Measurements from ENCODE around the gene IL13RA2.

Gene IL13RA2, protein sequence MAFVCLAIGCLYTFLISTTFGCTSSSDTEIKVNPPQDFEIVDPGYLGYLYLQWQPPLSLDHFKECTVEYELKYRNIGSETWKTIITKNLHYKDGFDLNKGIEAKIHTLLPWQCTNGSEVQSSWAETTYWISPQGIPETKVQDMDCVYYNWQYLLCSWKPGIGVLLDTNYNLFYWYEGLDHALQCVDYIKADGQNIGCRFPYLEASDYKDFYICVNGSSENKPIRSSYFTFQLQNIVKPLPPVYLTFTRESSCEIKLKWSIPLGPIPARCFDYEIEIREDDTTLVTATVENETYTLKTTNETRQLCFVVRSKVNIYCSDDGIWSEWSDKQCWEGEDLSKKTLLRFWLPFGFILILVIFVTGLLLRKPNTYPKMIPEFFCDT

DNA sequence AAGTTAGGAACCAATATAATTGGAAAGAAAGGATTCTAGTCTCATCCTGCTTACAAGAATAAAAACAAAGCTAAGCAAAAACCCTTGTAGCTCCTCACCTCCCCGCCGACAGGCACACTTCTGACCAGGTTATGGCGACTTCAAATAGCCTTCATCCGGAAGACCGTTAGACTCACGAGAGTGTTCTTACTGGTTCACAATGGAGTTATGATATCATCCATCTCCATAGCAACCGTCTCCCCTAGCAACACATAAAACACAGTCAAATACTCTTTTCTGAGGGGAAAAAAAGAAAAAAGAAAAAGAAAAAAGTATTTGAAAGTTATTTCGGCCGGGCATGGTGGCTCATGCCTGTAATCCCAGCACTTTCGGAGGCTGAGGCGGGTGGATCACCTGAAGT lies at the start of gene IL13RA2:
IL13RA2 (minus strand) TSS at position 162 of the 400 bp plus-strand sequence. CDS start 347 bp downstream, outside the sequence.
- no peak for DNase-seq

DNA sequence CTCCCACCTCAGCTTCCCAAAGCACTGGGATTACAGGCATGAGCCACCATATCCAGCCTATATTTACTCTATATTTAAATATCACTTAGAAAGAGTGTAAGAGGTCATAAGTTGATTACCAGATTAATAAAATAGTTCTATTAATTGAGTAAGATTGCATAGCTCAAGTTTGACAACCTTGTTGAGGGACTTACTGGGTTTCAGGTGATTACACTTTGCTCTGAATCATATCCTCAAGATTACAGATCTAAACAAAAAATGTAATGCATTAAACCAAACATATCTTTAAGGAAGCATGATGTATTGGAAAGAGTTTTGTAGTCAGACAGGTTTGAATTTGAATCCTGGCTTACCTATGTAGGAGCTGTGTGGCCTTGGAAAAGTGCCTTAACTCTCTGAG lies 47.9 kb upstream of the IL13RA2 start:
- no peak for DNase-seq

DNA sequence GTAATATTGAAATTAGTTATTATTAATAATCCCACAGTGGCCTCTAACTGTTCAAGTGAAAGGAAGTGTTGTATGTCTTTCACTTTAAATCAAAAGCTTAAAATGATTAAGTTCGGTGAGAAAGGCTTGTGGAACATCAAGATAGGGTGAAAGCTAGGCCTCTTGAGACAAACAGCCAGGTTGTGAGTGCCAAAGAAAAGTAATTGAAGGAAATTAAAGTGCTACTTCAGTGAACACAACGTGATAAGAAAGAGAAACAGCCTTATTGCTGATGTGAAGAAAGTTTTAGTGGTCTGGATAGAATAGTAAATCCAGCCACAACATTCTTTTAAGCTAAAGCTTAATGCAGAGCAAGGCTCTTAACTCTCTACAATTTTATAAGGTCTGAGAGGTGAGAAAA lies 42.6 kb upstream of the IL13RA2 start:
- no peak for DNase-seq

DNA sequence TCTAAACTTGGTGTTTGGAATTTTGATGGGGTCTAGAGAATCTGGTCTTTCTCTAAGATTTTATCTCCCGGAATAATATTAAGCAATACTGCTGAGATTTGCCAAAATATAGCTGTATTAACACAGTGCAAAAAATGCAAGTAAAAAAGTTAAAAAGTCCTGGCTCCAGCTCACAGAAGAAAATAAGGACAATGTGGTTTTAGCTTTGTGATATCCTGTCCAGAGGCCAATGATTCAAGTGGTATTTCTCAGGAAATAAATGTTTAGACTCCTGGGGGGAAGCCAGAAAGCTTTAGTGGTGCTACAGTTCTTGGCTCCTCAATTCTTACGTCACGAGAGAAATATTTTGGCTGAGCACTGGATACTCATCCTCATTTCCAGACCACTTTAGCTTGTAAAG lies 40.9 kb upstream of the IL13RA2 start:
- DNase-seq, result no peak

DNA sequence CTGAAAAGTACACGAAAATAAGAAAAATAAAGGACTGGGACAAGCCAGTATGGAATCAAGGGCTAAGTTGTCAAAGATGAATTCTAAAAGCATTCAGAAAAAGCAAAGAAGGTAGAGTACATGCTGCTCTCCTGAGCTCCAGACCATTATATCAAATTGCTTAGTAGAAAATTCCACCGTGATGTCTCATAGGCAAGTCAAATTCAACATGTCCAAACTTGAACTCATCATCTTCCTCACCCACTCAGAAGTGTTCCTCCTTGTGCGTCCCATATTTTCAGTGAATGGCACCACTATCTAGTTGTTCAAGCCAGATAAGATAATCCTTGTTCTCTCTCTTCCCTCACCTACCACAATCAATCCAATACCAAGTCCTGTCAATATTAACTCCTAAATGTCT lies 37.5 kb upstream of the IL13RA2 start:
- DNase-seq, result no peak

DNA sequence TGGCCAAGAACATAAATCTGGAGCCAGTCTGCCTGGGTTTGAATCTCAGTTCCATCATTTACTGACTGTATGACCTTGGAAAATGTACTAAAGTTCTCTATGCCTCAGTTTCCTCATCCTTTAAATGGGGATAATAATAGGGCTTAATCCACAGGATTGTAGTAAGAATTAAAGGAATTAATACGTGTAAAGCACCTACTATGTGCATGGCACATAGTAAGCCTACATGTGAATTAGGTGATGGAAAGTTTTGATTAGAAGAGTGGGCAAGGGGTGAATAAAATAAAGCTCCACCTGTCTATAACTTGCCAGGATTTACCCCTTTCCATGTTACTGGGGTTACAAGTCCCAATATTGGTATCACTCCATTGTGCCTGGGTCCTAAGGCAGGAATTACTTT lies 35.8 kb upstream of the IL13RA2 start:
- no peak for DNase-seq

DNA sequence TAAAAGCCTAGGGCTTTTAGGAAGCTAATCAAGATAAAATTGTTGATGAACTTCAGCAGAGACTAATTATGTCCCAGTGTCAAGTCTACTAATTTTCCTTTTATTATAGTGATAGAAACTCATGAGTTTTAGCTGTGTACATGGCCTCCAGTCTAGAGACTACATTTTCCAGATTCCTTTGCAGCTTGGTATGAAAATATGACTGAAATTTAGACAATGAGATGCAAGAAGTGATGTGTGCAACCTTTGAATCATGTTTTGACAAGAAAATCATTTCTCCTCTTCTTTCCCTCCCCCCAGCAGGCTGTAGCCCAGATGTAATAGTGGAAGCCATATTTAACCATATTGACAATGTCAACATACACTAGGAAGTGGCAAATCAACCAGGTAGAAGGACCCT lies 30.3 kb upstream of the IL13RA2 start:
- no peak for DNase-seq

DNA sequence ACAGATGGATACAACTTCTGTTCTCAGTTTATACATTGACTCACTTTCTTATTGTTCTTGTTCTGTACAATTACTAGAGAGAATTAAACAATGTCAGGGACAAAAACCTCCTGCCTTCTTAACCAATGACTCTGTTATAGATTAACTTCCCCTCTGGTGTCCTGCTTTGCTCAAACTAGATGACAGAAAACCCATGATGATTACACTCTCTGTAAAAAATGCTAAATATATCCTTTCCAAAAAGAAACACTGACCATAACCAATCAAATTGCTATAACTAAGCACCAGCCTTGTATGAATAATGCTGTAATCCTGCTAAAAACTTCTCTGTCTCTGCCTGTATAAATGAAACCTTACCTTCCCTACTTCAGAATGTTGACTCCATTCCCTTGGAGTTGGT lies 29.8 kb upstream of the IL13RA2 start:
- no peak for DNase-seq

DNA sequence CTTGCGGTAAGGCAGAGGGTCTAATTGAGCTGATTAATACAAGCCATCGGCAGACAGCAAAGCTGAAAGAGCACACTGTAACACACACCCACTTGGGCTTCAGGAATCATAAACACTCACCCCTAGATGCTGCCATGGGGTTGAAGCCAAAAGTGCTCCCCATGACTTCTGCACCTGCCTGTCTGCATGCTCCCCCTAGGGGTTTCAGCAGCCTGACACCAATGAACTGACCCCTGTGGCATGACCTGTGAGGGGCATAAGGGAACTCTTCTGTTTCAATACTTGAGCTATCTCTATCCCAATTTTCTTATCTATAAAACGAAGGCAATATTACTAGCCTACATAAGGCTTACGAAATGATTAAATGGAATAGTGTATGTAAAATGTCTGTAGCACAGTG lies 23.0 kb upstream of the IL13RA2 start:
- no peak for DNase-seq

DNA sequence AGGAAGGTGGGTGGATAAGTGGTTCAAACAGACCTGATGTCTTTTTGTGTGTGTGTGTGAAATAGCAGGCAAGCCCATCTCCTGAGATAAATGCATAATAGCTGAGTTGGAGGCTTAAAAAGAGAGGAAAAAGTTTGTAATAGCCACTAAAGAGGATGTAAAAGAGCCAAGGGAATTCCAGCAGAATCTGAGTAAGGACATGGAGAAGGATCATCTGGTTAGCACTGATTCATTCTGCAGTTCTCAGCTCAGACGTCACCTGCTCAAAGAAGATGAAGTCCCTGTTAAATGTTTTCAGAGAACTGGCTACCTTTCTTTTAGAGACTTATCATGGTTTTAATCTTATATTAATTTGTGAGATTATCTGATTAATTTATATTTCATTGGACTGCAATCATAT lies 21.0 kb upstream of the IL13RA2 start:
- no peak for DNase-seq

DNA sequence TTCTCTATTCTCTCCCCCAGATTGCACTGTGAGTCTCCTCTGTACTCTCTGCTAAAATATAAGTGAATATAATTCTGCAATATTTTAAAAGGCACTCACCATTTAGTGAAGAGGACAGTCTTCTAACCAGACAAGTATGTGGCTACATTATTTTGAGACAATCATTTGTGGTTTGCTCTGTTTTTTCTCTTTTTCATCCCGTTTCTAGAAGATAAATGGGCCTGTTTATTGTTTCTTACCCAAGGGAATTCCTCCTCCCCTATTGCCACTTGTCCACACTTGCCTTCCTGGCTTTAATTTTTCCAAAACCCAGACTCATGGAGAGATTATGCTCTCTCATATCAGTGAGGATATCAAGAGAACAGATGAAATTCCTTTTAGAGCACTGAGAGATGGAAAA lies 18.6 kb upstream of the IL13RA2 start:
- no peak for DNase-seq

DNA sequence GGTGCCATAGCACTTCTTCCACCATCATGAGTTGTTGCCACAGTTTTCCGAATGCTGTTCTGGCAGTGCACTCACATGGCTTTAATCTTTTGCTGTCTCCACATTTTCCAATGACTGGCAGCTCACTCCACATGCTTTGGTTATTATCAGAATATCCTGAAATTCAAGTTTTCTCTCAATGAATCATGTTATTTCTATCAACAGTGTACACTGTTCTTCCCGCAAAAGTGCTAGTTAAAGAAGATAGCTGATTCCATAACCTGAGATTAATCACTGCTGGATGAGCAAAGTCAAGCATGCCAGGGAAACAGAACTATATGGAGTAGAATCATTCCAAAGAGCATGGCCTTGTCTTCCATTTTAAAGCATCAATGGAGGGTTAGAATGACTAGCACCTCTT lies 14.6 kb upstream of the IL13RA2 start:
- DNase-seq, result no peak

DNA sequence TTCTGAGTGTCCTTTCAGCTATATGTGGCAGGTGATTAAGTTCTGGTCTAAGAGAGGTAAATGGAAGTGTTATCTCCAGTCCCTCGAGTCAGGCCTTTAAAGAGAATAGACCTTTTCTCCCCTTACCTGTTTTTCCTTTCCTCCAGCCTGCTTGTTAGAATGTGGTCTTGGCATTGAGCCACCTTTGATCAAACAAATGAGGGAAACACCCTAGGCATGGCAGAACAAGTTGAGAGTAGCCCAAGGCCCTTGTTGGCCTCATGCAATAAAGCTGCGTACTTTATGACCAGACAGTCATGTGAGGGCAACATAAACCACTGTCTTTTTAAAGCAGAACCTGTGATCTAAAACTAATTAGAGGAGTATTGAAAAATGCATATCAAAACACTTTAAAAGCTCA lies 13.2 kb upstream of the IL13RA2 start:
- DNase-seq, result no peak

DNA sequence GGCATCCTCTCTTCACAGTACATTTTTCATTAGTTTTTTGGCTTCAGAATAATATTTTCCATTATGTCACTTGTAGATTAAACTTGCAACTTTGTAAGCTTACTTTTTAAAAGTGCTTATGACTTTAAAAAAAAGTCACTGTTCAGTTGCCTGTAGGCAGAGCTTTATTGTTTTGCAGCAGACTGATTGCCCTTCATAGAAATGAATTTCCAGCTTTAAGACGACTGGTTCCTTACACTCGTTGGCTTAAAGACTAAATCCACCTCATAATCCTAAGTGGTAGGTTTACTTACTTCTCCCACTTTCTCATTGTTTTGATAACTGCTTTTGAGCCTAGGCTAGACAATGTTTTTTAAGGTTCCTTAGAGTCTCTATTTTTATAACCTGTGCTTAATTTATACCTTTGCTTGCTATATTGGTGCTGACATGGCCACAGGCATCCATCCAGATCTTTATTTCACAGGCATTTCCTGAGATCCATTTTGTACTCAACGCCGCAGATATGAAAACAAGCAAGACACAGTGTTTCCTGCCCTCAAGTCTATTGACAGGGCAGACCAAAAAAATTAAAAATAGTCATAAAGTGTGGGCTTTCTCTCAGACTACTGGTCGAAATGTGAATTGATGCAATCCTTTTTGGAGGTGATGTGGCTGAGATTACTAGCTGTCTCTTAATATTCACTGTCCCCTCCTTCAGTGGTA lies 12.6 kb upstream of the IL13RA2 start:
- no peak for DNase-seq

DNA sequence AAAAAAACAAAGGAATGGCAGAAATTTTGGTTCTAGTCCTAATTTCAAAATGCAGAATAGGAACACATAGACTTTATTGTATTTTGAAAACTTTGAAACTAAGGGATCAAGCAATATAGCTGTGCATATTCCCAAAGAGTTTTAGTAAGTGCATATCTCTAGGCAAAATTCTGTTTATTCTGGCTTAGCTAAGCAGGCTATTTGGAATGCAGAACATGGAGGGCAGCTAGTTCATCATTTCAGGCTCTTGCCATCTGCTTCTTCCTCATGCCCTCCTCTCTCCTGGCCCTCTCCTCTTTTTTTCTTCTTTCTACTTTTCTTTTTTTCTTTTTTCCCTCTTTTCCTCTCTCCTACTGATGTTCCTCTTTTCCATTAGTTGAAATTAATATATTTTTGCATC lies 12.0 kb upstream of the IL13RA2 start:
- no peak for DNase-seq

DNA sequence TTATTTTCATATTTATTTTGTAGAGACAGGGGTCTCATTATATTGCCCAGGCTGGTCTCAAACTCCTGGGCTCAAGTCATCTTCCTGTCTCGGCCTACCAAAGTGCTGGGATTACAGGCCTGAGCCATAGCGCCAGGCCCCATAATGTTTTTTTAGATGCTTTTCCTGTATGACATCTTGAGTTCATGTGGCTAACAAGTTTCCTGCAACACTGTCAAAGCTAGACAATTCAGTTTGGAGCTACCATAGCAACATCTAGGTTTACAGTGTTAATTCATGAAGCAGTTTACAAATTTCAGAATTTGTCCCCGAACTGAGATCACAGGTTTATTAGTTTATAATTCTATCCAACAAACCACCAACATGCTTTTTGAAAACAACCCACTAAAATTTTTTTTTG lies 6.4 kb upstream of the IL13RA2 start:
- DNase-seq, result no peak

DNA sequence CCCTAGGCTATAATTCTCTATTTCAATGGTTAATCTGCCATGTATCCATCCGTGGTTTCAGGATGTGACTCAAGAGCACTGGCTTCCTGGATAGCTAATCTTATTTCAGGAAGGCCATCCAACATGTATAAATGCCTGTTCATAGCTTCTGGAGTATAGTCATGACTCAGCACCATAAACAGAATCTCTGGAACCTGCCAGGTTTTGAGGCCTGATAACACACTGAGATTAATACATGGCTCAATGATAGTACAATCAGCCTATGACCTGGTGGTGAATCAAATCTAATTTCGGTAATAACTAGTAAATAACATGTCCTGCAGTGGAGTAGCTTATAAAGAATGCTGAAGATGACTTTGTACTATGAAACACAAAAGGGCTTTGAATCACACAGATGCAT lies 5.7 kb upstream of the IL13RA2 start:
- no peak for DNase-seq

DNA sequence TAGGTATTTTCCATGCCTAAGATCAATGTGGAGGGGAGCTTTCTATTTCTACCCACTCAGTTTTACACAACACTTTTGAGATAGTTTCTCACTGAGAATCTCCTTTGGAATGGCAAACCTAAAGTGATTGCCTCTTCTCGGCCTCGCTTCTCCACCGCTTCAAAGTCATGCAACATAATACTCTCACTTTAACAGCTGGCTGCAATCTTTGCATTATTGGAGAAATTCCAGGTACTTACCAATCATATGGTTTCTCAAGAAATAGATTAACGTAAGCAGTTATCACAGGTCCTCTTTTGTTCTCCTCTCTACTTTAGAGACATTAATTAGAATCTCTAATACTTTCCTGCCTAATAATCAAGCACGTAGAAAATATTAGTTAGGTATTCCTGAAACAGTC lies 3.7 kb upstream of the IL13RA2 start:
- DNase-seq, result no peak

DNA sequence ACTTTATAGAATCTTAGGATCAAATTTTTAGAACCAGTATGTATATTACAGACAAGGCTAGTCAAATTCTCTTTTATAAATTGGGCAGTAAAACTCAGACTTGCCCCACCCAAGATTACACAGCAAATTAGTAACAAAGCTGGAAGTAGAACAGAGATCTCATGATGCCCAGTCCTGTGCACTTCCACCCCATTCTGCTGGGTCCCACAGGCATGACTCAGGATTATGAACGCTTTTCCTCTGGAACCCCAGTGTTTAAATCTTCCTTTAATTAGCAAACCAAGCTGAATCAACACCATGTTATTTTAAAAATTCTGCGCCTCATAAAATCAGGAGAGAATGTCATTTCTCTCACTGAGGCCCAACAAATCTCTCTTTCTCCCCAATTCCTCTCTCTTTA lies 1.5 kb upstream of the IL13RA2 start:
- no peak for DNase-seq

DNA sequence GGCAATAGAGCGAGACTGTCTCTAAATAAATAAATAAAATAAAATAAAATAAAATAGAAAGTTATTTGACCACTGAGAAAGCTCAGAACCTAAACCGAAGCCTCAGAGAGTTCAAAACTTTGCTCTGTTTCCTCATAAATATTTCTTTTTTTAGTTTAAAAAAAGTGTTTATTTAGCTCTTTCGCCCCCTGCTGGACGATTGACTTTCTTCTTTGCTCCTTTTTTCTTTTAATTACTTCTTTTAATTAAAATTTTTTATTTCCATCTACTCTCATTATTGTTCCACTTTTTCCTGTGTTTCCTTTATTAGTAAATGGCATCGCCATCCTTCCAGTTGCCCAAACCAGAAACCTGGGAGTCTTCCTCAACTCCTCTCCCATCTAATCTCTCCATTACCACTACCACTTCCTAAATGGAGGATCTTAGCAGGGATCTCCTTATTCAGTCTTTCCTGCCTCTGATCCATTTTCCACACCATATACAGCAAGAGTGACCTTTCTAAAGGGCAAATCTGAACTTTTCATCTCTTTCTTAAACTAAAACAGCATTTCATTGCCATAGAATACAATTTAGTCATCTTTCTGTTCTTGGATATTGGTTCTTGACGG lies 728 bp upstream of the IL13RA2 start:
- DNase-seq, result no peak

DNA sequence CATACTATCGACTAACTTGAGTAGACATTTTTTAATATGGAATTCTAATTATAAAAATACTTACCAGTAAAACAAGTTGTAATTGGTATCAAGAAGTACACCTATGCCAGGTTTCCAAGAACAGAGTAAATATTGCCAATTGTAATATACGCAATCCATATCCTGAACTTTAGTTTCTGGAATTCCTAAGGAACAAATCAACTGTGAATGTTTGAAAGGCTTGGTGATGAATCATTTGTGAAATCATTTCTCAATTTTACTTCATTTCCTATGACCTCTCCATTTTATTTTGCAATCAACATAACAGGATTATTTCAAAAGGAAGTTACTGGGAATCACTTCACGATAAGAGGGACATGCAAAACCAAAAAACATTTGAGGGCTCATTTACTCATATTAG lies 3.7 kb downstream of the IL13RA2 start:
- DNase-seq, result no peak

DNA sequence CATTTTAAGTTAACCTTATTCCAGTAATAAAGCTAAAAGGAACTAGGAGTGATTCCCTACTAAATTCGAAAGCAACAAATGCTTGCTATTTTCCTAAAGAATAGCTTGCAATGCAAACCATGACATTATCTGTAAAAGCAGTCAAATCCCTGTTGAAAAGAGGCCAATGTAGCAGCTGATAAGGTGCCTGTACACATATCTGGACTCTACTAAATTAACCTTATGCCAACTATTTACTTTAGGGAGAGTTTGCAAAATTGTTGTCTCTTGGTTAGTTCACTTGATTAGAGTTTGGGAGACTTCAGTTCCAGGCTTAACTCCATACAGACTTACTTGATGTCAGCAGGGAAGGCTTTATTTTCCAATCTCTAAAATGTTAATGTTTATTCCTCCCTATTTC lies 6.0 kb downstream of the IL13RA2 start:
- no peak for DNase-seq

DNA sequence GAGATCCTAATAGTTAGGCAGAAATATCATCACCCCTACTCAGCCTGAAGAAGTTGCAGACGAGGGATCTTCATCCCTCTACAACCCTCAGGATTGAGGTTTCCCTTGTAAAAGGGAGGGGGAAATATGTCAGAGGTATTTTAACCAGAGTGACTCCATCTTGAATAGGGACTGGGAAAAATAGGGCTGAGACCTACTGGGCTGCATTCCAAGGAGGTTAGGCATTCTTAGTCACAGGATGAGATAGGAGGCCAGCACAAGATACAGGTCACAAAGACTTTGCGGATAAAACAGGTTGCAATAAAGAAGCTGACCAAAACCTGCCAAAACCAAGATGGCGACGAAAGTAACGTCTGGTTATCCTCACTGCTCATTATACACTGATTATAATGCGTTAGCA lies 17.5 kb downstream of the IL13RA2 start:
- no peak for DNase-seq

DNA sequence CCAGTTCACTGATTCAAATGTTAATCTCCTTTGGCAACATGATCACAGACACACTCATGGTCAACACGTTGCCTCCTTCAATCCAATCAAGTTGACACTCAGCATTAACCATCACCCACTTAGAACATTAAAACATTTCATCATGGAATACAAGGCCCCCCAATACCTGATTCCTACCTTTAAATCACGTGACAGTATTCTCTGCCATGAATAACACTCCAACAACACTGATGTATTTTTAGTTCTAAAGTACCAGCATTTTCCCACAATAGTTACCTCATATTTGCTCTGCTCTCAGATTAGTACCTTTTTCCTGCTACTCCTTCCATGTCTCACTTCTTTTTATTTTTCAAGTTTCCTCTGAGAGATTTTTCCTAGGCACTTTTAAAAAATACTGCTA lies 19.6 kb downstream of the IL13RA2 start:
- DNase-seq, result no peak
